ENCODE measurements around the gene COX11.

Gene COX11

GRCh38 chr17:54991567-54991966, 23.1 kb upstream of the COX11 start:
- in situ Hi-C loops (cut with MboI; ENCODE audit: low pct_unique_long_range_greater_than_20kb, low sequenced_read_pairs, unreplicated experiment) = loop anchor here (25.0 kb wide), 2 partner anchors 321 to 521 kb away; partner anchors contain the start of gene SMIM36
- no peak for DNase-seq (ENCODE audit: low spot score)
- TF ChIP-seq, protein P1, sequence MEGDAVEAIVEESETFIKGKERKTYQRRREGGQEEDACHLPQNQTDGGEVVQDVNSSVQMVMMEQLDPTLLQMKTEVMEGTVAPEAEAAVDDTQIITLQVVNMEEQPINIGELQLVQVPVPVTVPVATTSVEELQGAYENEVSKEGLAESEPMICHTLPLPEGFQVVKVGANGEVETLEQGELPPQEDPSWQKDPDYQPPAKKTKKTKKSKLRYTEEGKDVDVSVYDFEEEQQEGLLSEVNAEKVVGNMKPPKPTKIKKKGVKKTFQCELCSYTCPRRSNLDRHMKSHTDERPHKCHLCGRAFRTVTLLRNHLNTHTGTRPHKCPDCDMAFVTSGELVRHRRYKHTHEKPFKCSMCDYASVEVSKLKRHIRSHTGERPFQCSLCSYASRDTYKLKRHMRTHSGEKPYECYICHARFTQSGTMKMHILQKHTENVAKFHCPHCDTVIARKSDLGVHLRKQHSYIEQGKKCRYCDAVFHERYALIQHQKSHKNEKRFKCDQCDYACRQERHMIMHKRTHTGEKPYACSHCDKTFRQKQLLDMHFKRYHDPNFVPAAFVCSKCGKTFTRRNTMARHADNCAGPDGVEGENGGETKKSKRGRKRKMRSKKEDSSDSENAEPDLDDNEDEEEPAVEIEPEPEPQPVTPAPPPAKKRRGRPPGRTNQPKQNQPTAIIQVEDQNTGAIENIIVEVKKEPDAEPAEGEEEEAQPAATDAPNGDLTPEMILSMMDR (IDR thresholded peaks at IDR 0.05; ENCODE audit: extremely low read depth, insufficient read depth, missing control alignments) = no peak

DNA sequence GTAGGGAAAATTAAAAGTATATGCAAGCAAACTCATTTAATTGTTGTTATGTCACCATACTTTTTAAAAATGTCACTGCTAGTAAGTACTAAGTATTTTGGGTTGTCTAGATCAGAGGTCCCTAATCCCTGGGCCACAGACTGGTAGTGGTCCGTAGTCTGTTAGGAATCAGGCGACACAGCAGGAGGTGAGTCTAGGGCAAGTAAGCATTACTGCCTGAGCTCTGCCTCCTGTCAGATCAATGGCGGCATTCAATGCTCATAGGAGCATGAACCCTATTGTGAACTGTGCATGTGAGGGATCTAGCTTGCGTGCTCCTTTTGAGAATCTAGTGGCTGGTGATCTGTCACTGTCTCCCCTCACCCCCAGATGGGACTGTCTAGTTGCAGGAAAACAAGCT, 21.7 kb upstream of the COX11 start:
- in situ Hi-C loops (cut with MboI; ENCODE audit: low pct_unique_long_range_greater_than_20kb, low sequenced_read_pairs, unreplicated experiment) = loop anchor here (25.0 kb wide), 2 partner anchors 322 to 522 kb away; partner anchors contain the start of gene SMIM36
- TF ChIP-seq, protein P1 (IDR thresholded peaks at IDR 0.05; ENCODE audit: extremely low read depth, insufficient read depth, missing control alignments) = no peak
- DNase-seq (ENCODE audit: low spot score) = no peak

DNA sequence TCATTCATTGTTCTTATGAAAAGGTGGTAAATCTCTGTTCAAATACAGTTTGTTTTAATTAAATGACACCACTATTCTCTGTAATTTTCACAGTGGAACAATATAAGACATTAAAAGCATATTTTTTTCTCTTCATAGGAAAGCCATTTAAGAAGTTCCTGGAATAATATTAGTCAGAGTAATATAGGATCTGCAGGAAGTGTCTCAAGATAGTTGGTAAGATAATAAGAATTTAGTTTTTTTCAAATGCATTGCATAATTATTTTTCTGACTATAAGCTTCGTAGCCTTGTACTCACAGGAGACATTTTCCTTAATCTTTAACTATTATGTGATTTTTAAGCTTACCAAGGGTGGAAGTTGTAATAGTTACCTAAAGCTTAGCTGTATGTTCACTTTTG, 17.0 kb upstream of the COX11 start:
- DNase-seq (ENCODE audit: low spot score) = no peak
- in situ Hi-C loops (cut with MboI; ENCODE audit: low pct_unique_long_range_greater_than_20kb, low sequenced_read_pairs, unreplicated experiment) = loop anchor here (25.0 kb wide), 2 partner anchors 327 to 527 kb away; partner anchors contain the start of gene SMIM36
- TF ChIP-seq, protein P1 (IDR thresholded peaks at IDR 0.05; ENCODE audit: extremely low read depth, insufficient read depth, missing control alignments) = no peak

GRCh38 chr17:54983260-54983659, 14.8 kb upstream of the COX11 start:
- TF ChIP-seq, protein P1 (IDR thresholded peaks at IDR 0.05; ENCODE audit: extremely low read depth, insufficient read depth, missing control alignments) = no peak

GRCh38 chr17:54982399-54982798, 13.9 kb upstream of the COX11 start:
- TF ChIP-seq, protein P1 (IDR thresholded peaks at IDR 0.05; ENCODE audit: extremely low read depth, insufficient read depth, missing control alignments) = no peak
- DNase-seq (ENCODE audit: low spot score) = no peak
- in situ Hi-C loops (cut with MboI; ENCODE audit: low pct_unique_long_range_greater_than_20kb, low sequenced_read_pairs, unreplicated experiment) = loop anchor here (25.0 kb wide), 2 partner anchors 330 to 530 kb away; partner anchors contain the start of gene SMIM36

More at GRCh38 chr17:54983260-54983659, 14.8 kb upstream of the COX11 start:
- no peak for DNase-seq (ENCODE audit: low spot score)
- in situ Hi-C loops (cut with MboI; ENCODE audit: low pct_unique_long_range_greater_than_20kb, low sequenced_read_pairs, unreplicated experiment) = loop anchor here (25.0 kb wide), 2 partner anchors 329 to 529 kb away; partner anchors contain the start of gene SMIM36

DNA sequence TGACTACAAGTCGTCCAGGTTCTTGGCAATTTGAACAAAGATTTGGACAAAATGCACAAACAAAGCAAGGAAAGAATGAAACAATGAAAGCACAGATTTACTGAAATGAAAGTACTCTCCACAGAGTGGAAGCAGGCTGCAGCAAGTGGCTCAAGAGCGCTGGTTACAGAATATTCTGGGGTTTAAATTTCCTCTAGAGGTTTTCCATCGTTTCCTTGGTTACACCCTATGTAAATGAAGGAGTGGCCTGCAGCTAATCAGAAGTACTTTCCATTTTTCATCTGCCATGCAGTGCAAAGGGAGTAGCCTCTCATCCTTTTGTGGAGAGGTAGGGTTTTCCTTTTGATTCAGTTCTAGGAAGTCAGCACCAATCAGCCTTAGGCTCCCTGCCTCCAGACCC, 11.9 kb upstream of the COX11 start:
- in situ Hi-C loops (cut with MboI; ENCODE audit: low pct_unique_long_range_greater_than_20kb, low sequenced_read_pairs, unreplicated experiment) = loop anchor here (25.0 kb wide), 2 partner anchors 332 to 532 kb away; partner anchors contain the start of gene SMIM36
- TF ChIP-seq, protein P1 (IDR thresholded peaks at IDR 0.05; ENCODE audit: extremely low read depth, insufficient read depth, missing control alignments) = no peak
- DNase-seq (ENCODE audit: low spot score) = no peak

Measured in GM13977 (cell line).